B cell (primary cell): Measurements from ENCODE around the gene COL4A3.

Source experiments
- EZH2 ChIP-seq: IDR thresholded peaks from 2 replicates; pipeline ENCODE4 v1.6.1; 2012; ENCODE audit warnings: borderline replicate concordance, low read depth, mild to moderate bottlenecking, moderate library complexity, low read length; ENCODE audit not compliant: insufficient read depth, poor library complexity, severe bottlenecking
- TF ChIP-seq, protein P1 (sequence below): fragments of 200-600 bp; IDR thresholded peaks from one replicate; pipeline ENCODE4 v1.8.0; 2022; ENCODE audit warnings: antibody characterized with exemption, mild to moderate bottlenecking

DNA sequence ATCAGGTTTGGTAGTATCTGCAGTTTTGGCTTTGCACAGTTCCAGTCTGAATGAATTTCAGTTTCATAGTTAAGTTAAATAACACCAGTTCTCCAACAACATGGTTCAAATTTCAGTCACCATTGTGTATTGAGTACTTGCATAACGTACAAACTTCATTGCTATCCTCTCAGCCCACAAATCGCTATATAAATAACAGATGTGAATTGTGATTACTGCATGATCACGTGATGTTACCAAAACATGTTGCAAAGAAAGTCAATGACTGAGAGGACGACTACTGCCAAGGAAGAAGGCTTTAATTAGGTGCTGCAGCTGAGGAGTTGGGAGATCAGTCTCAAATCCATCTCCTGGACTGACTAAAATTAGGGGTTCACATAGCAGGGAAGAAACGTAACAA is 48.7 kb upstream of the COL4A3 start:
- TF ChIP-seq, protein P1, sequence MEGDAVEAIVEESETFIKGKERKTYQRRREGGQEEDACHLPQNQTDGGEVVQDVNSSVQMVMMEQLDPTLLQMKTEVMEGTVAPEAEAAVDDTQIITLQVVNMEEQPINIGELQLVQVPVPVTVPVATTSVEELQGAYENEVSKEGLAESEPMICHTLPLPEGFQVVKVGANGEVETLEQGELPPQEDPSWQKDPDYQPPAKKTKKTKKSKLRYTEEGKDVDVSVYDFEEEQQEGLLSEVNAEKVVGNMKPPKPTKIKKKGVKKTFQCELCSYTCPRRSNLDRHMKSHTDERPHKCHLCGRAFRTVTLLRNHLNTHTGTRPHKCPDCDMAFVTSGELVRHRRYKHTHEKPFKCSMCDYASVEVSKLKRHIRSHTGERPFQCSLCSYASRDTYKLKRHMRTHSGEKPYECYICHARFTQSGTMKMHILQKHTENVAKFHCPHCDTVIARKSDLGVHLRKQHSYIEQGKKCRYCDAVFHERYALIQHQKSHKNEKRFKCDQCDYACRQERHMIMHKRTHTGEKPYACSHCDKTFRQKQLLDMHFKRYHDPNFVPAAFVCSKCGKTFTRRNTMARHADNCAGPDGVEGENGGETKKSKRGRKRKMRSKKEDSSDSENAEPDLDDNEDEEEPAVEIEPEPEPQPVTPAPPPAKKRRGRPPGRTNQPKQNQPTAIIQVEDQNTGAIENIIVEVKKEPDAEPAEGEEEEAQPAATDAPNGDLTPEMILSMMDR: no peak
- no peak for TF ChIP-seq EZH2
